GDM1 (cell line): ENCODE measurements around the gene ZNF665.
"Not testable (repeated sequence)": the region's sequence is repeated elsewhere in the genome, so short reads cannot be mapped to it uniquely, and the experiment has no call there.

Experiments used
- DNase-seq: peaks from one replicate; lab custom pipeline; 2025; lab: John Stamatoyannopoulos, UW

The ZNF665 gene

GRCh38 chr19:53192771-53193534 lies at the start of gene ZNF665:
TSS of gene ZNF665 (minus strand) at chr19:53193358. CDS start at chr19:53182898, 10,460 bp downstream.
- DNase-seq: peak; percentile 84

GRCh38 chr19:53237114-53237777 lies 44.1 kb upstream of the ZNF665 start:
- no peak for DNase-seq

GRCh38 chr19:53224606-53225005 lies 31.4 kb upstream of the ZNF665 start:
- DNase-seq: no peak

GRCh38 chr19:53222716-53223115 lies 29.6 kb upstream of the ZNF665 start:
- DNase-seq: not testable (repeated sequence)

- no peak for DNase-seq
These were observed 19.7 kb upstream of the ZNF665 start for GRCh38 chr19:53212703-53213320.

- not testable (repeated sequence) for DNase-seq
These were observed 18.4 kb upstream of the ZNF665 start for GRCh38 chr19:53211554-53211953.

- peak; percentile 88 for DNase-seq
These were observed 3.7 kb upstream of the ZNF665 start for GRCh38 chr19:53196777-53197396.

- peak; percentile 73 for DNase-seq
These were observed 2.2 kb upstream of the ZNF665 start for GRCh38 chr19:53195265-53195903.

GRCh38 chr19:53193535-53194222 lies 521 bp upstream of the ZNF665 start:
- no peak for DNase-seq

GRCh38 chr19:53190253-53190652 lies 2.9 kb downstream of the ZNF665 start:
- DNase-seq: no peak

GRCh38 chr19:53189691-53190198 lies 3.4 kb downstream of the ZNF665 start:
- DNase-seq: not testable (repeated sequence)

GRCh38 chr19:53185155-53185882 lies 7.8 kb downstream of the ZNF665 start:
- DNase-seq: not testable (repeated sequence)

- no peak for DNase-seq
These were observed 9.9 kb downstream of the ZNF665 start for GRCh38 chr19:53183146-53183764.

GRCh38 chr19:53182202-53182601 lies 11.0 kb downstream of the ZNF665 start:
- DNase-seq: no peak

- no peak for DNase-seq
These were observed 15.2 kb downstream of the ZNF665 start for GRCh38 chr19:53177986-53178385.

- no peak for DNase-seq
These were observed 20.3 kb downstream of the ZNF665 start for GRCh38 chr19:53172889-53173288.

GRCh38 chr19:53165691-53166091 lies 27.5 kb downstream of the ZNF665 start:
- no peak for DNase-seq

GRCh38 chr19:53161123-53161522 lies 32.0 kb downstream of the ZNF665 start:
- DNase-seq: no peak

- no peak for DNase-seq
These were observed 32.8 kb downstream of the ZNF665 start for GRCh38 chr19:53160350-53160749.

GRCh38 chr19:53158119-53158656 lies 35.0 kb downstream of the ZNF665 start:
- DNase-seq: no peak
